Kidney epithelial cell (primary cell): ENCODE results near the gene EPB41. TPM values are rescaled to one million over a fixed set of nuclear protein-coding genes. Genes with fewer than 3 reads are reported as not detected.

Experiments used
- DNase-seq: peaks from one replicate; pipeline ENCODE4 v3.0.0-alpha.2; 2010; ENCODE audit warnings: low read depth
- H3K27me3 ChIP-seq: 2 replicates; pipeline ENCODE4 v1.6.0; 2011; ENCODE audit warnings: low read length; ENCODE audit not compliant: control insufficient read depth, insufficient read depth
- H3K36me3 ChIP-seq: 2 replicates; pipeline ENCODE4 v1.5.1; 2011; ENCODE audit warnings: low read length; ENCODE audit not compliant: control insufficient read depth, insufficient read depth
- H3K4me3 ChIP-seq: 2 replicates; pipeline ENCODE4 v1.5.1; 2011; ENCODE audit warnings: low read depth, mild to moderate bottlenecking, control low read depth, low read length
- CTCF ChIP-seq: IDR thresholded peaks from 2 replicates; pipeline ENCODE4 v1.5.1; 2011; ENCODE audit warnings: mild to moderate bottlenecking, moderate library complexity, low read length, control low read depth, inconsistent platforms; ENCODE audit not compliant: insufficient read depth, poor library complexity, severe bottlenecking
- total RNA-seq: library from RNA; depleted of rRNA; stranded (reverse); fragments of >200 nt; gene quantifications from 2 replicates; pipeline ENCODE4 v1.2.3, GENCODE V29; 2015

Gene EPB41
- total RNA-seq, 1 donor from 2014 or later, result 40.7 TPM

GRCh38 chr1:29123053-29123886 is 208.9 kb downstream of the EPB41 start:
- no peak for TF ChIP-seq CTCF
- peak overlapping the region; percentile 64 for H3K4me3 ChIP-seq
- no peaks in the 10 kb centered on the region for H3K36me3 ChIP-seq
- DNase-seq, result no peak
- H3K27me3 ChIP-seq, result peaks cover 8% of the 10 kb centered on the region

DNA sequence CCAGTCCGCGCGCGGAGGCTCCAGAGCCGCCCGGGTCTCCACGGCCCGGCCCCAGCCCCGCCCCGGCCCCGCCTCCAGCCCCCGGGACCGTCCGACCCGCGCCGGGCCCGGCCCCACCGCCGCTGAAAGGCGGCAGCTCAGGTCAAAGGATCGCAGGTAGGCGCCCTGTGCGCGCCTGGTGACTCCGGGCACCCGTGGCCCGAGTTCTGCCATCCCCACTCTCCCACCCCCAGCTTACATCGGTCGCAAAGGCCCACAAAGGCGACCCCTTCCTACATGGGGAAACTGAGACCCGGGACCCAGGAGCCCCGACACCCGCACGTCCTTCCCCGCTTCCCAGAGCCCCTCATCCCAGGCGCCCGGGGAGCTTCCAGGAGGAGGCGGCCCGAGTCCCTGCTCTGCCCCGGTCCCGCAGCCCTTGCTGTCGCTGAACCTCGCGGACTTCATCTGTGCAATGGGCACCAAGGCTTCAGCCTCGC is 209.6 kb downstream of the EPB41 start, which contains the start of gene TMEM200B:
TMEM200B (minus strand) TSS at position 17 of the 479 bp plus-strand sequence. CDS start 2,075 bp downstream, outside the sequence.
- DNase-seq, result no peak
- Histone ChIP-seq H3K36me3 (no peaks in the 10 kb centered on the region), H3K27me3 (peaks cover 8% of the 10 kb centered on the region), H3K4me3 (peak within 1 kb of the TSS; percentile 64)
- no peak for TF ChIP-seq CTCF

DNA sequence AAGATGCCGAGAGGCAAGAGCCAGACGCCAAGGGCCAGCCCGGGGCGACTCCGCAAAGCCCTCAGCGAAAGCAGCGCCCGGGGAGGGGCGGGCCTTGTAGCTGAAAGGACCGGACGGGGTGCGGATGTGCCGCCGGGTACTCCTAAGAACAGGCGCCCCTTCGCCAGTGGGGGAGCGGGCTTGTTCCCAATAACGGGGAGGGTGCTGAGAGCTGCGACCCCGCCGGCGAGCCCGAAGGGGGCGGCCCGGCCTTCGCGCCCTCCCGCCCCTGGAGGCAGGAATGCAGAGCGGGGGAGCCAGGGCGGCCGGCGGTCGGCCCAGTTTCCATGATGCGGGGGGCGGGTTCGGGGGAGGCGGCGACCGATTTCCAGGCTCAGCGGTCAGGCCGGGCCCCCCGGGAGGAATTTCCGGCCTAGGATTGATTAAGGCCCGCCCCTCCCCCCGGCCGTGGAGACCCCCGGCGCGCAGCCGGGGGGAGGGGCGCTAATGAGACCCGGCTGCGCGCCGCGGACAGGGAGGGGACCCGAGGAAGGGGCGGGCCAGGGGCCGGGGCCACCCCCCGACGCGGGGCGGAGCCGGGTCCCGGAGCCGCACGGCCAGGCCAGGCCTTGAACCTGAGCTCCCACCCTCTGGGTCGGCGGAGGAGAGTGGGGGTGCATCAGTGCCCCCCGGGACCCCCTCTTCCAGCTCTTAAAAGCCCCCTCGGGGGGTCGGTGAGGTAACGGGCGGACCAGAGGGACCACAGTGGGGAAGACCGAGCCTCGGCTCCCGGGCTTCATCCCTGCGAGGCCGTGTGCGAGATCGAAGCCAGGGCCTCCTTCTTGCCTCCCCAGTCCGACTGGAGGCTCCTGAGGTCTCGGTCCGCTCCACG is 210.2 kb downstream of the EPB41 start:
- peak; percentile 63 for TF ChIP-seq CTCF
- DNase-seq, result no peak
- Histone ChIP-seq H3K27me3 (peaks cover 8% of the 10 kb centered on the region), H3K4me3 (peak overlapping the region; percentile 64), H3K36me3 (no peaks in the 10 kb centered on the region)

GRCh38 chr1:29125237-29125641 is 210.9 kb downstream of the EPB41 start:
- no peaks in the 10 kb centered on the region for H3K36me3 ChIP-seq
- no peak for TF ChIP-seq CTCF
- peaks cover 8% of the 10 kb centered on the region for H3K27me3 ChIP-seq
- H3K4me3 ChIP-seq, result peak overlapping the region; percentile 64
- no peak for DNase-seq

GRCh38 chr1:29125788-29126187 is 211.4 kb downstream of the EPB41 start:
- TF ChIP-seq CTCF, result no peak
- Histone ChIP-seq H3K27me3 (peaks cover 8% of the 10 kb centered on the region), H3K4me3 (no peak overlapping the region), H3K36me3 (no peaks in the 10 kb centered on the region)
- DNase-seq, result no peak
